GM19452 (cell line): ENCODE results near the gene RYR2.

Experiments
- ATAC-seq: cut with Tn5 transposase; IDR thresholded peaks from one replicate; pipeline ENCODE4 v1.9.1; 2021; ENCODE audit not compliant: unreplicated experiment

The RYR2 gene

GRCh38 chr1:237701534-237701933 lies 659.5 kb downstream of the RYR2 start:
- ATAC-seq = no peak

GRCh38 chr1:237702161-237702560 lies 660.2 kb downstream of the RYR2 start:
- ATAC-seq = no peak

GRCh38 chr1:237705462-237705861 lies 663.5 kb downstream of the RYR2 start:
- no peak for ATAC-seq

GRCh38 chr1:237709355-237709754 lies 667.4 kb downstream of the RYR2 start:
- ATAC-seq = no peak

GRCh38 chr1:237711281-237711680 lies 669.3 kb downstream of the RYR2 start:
- no peak for ATAC-seq

GRCh38 chr1:237712082-237712481 lies 670.1 kb downstream of the RYR2 start:
- no peak for ATAC-seq

GRCh38 chr1:237712586-237713157 lies 670.7 kb downstream of the RYR2 start:
- ATAC-seq = no peak

- no peak for ATAC-seq
Observed at GRCh38 chr1:237713916-237714315, 671.9 kb downstream of the RYR2 start.

GRCh38 chr1:237717106-237717505 lies 675.1 kb downstream of the RYR2 start:
- no peak for ATAC-seq

- ATAC-seq = no peak
Observed at GRCh38 chr1:237730826-237731350, 688.9 kb downstream of the RYR2 start.

- ATAC-seq = no peak
Observed at GRCh38 chr1:237732657-237733056, 690.7 kb downstream of the RYR2 start.

GRCh38 chr1:237736372-237737029 lies 694.5 kb downstream of the RYR2 start:
- ATAC-seq = no peak

- no peak for ATAC-seq
Observed at GRCh38 chr1:237737448-237737847, 695.5 kb downstream of the RYR2 start.

- no peak for ATAC-seq
Observed at GRCh38 chr1:237737938-237738610, 696.1 kb downstream of the RYR2 start.

- ATAC-seq = no peak
Observed at GRCh38 chr1:237740846-237741245, 698.9 kb downstream of the RYR2 start.

- no peak for ATAC-seq
Observed at GRCh38 chr1:237745545-237745944, 703.6 kb downstream of the RYR2 start.

GRCh38 chr1:237748171-237748960 lies 706.4 kb downstream of the RYR2 start:
- ATAC-seq = no peak

- no peak for ATAC-seq
Observed at GRCh38 chr1:237749122-237749521, 707.1 kb downstream of the RYR2 start.

- ATAC-seq = no peak
Observed at GRCh38 chr1:237751090-237751489, 709.1 kb downstream of the RYR2 start.

- ATAC-seq = no peak
Observed at GRCh38 chr1:237754627-237755026, 712.6 kb downstream of the RYR2 start.

- ATAC-seq = no peak
Observed at GRCh38 chr1:237756304-237756967, 714.5 kb downstream of the RYR2 start.
